HCT116 (cell line): Measurements from ENCODE around the gene PPP1R12C. TPM values are rescaled to one million over a fixed set of nuclear protein-coding genes. Genes with fewer than 3 reads are reported as not detected.
A peak's percentile ranks its signal among the peaks of the same experiment; 100 is the strongest.

Experiments
- ATAC-seq: fragments of 200-7000 bp; cut with Tn5 transposase; 2 replicates; pipeline ENCODE4 v1.9.1; 2020; ENCODE audit warnings: mild to moderate bottlenecking, moderate library complexity
- BruUV-seq: library from RNA; stranded (reverse); fragments of 400-500 nt; replicated peaks from 2 replicates; lab custom pipeline; 2021; lab: Mats Ljungman, UMichigan
- CTCF ChIA-PET: fragments of 300-600 bp; sonication (Branson Sonifier 250); formaldehyde crosslinking; loops from one replicate; lab custom pipeline; 2021; ENCODE audit warnings: antibody characterized with exemption; lab: Charles Lee
- POLR2A ChIA-PET: fragments of 300-600, 350-600 bp; sonication (Branson Sonifier 250); formaldehyde crosslinking; loops from one replicate; lab custom pipeline; 2021; ENCODE audit warnings: antibody characterized with exemption; lab: Charles Lee
- RAD21 ChIA-PET, 2 experiments: fragments of 300-600 bp; sonication (Branson Sonifier 250); formaldehyde crosslinking; loops; one replicate each; lab custom pipeline; 2023; ENCODE audit warnings: low total read pairs in 2 of 2; ENCODE audit not compliant: uncharacterized antibody in 2 of 2, unreplicated experiment in 2 of 2, low non-redundant PET in 1 of 2; lab: Charles Lee
- DNase-seq: peaks from one replicate; pipeline ENCODE4 v3.0.0-alpha.2; 2010; ENCODE audit warnings: low read depth, low spot score
- H2AFZ ChIP-seq: fragments of 200-600 bp; shearing (Covaris generic), sonication (generic); 2 replicates; pipeline ENCODE4 v1.6.1; 2017; ENCODE audit warnings: low read depth, mixed run types, mixed read lengths, antibody characterized with exemption, low read length; ENCODE audit not compliant: poor library complexity, severe bottlenecking
- H3K27ac ChIP-seq: 2 replicates; pipeline ENCODE4 v1.5.1; 2012; ENCODE audit warnings: low read depth, low read length
- H3K27me3 ChIP-seq: fragments of 200-600 bp; sonication (generic); 2 replicates; pipeline ENCODE4 v1.6.1; 2016; ENCODE audit warnings: mixed run types, low read length, mixed read lengths; ENCODE audit not compliant: insufficient read depth
- H3K36me3 ChIP-seq, 2 experiments: fragments of 200-500 bp in 1 of 2; fragments of 200-600 bp in 1 of 2; sonication (Bioruptor generic) in 1 of 2; sonication (generic) in 1 of 2; 2 replicates each; pipeline versions ENCODE4 v1.5.1 to v1.6.1; 2014 to 2016; ENCODE audit warnings: low read length in 2 of 2, inconsistent platforms in 1 of 2, mixed read lengths in 1 of 2, mixed run types in 1 of 2; ENCODE audit not compliant: insufficient read depth in 2 of 2, control insufficient read depth in 1 of 2
- H3K4me1 ChIP-seq, 2 experiments: fragments of 200-600 bp in 1 of 2; sonication (generic) in 1 of 2; 2 replicates each; pipeline versions ENCODE4 v1.5.1 to v1.6.1; 2012 to 2017; ENCODE audit warnings: low read length in 2 of 2, inconsistent platforms in 1 of 2, mild to moderate bottlenecking in 1 of 2, mixed read lengths in 1 of 2, mixed run types in 1 of 2, moderate library complexity in 1 of 2; ENCODE audit not compliant: insufficient read depth in 2 of 2, control insufficient read depth in 1 of 2
- H3K4me2 ChIP-seq: fragments of 200-600 bp; sonication (generic); 2 replicates; pipeline ENCODE4 v1.6.1; 2017; ENCODE audit warnings: mixed run types, low read length, mixed read lengths
- H3K4me3 ChIP-seq, 2 experiments: fragments of 200-600 bp in 1 of 2; sonication (generic) in 1 of 2; replicated peaks in 1 of 2; 2 replicates each; pipeline ENCODE4 v1.5.1; 2011 to 2016; ENCODE audit warnings: low read length in 2 of 2, control low read depth in 1 of 2, low read depth in 1 of 2, mild to moderate bottlenecking in 1 of 2, mixed read lengths in 1 of 2, mixed run types in 1 of 2
- H3K79me2 ChIP-seq: fragments of 200-600 bp; sonication (generic); 2 replicates; pipeline ENCODE4 v1.6.1; 2017; ENCODE audit warnings: mild to moderate bottlenecking, mixed run types, low read length, moderate library complexity, mixed read lengths; ENCODE audit not compliant: insufficient read depth
- H3K9ac ChIP-seq: fragments of 200-600 bp; sonication (generic); 2 replicates; pipeline ENCODE4 v1.6.1; 2016; ENCODE audit warnings: low read length, mixed read lengths
- H3K9me2 ChIP-seq: fragments of 200-600 bp; sonication (generic), shearing (Covaris generic); 2 replicates; pipeline ENCODE4 v1.6.1; 2017; ENCODE audit warnings: mixed run types, mild to moderate bottlenecking, moderate library complexity; ENCODE audit not compliant: insufficient read depth
- H3K9me3 ChIP-seq, 2 experiments: fragments of 200-500 bp in 1 of 2; fragments of 200-600 bp in 1 of 2; sonication (Bioruptor generic) in 1 of 2; sonication (generic) in 1 of 2; 2 replicates each; pipeline ENCODE4 v1.6.1; 2014 to 2017; ENCODE audit warnings: low read length in 2 of 2, mixed read lengths in 2 of 2, inconsistent platforms in 1 of 2, low read depth in 1 of 2, mild to moderate bottlenecking in 1 of 2, mixed run types in 1 of 2, moderate library complexity in 1 of 2; ENCODE audit not compliant: control insufficient read depth in 1 of 2, insufficient read depth in 1 of 2
- H4K20me1 ChIP-seq: fragments of 200-600 bp; sonication (generic), shearing (Covaris generic); 2 replicates; pipeline ENCODE4 v1.6.1; 2017; ENCODE audit warnings: mixed run types, mild to moderate bottlenecking, moderate library complexity; ENCODE audit not compliant: insufficient read depth
- EZH2phosphoT487 ChIP-seq: fragments of 200-600 bp; IDR thresholded peaks from 2 replicates; pipeline ENCODE4 v1.6.1; 2018; ENCODE audit warnings: antibody characterized with exemption, borderline replicate concordance
- POLR2AphosphoS5 ChIP-seq: IDR thresholded peaks from 2 replicates; pipeline ENCODE4 v1.6.1; 2011; ENCODE audit warnings: mild to moderate bottlenecking, low read depth, low read length, moderate library complexity
- RAD21 ChIP-seq: IDR thresholded peaks from 2 replicates; pipeline ENCODE4 v1.6.1; 2012; ENCODE audit warnings: low read depth, mild to moderate bottlenecking
- SRF ChIP-seq: IDR thresholded peaks from 2 replicates; pipeline ENCODE4 v1.6.1; 2012; ENCODE audit warnings: low read depth
- TCF7L2 ChIP-seq: IDR thresholded peaks from 2 replicates; pipeline ENCODE4 v1.7.0; 2011; ENCODE audit warnings: borderline replicate concordance, inconsistent platforms; ENCODE audit not compliant: insufficient read depth, insufficient read length; ENCODE audit errors: extremely low read depth
- ZFX ChIP-seq: fragments of 450-650 bp; IDR thresholded peaks from 2 replicates; pipeline ENCODE4 v1.6.1; 2017
- intact Hi-C: fragments of 100-400 bp; cut with micrococcal nuclease; formaldehyde crosslinking; loops from 2 replicates; pipeline ENCODE4 v1.10.0; 2022
- total RNA-seq: library from RNA; stranded (reverse); gene quantifications from one replicate; pipeline ENCODE4 v1.2.1, GENCODE V29; 2021; ENCODE audit not compliant: unreplicated experiment
- TF ChIP-seq, protein P1 (sequence below): IDR thresholded peaks from 2 replicates; pipeline ENCODE4 v1.6.1; 2012
- TF ChIP-seq, protein P2 (sequence below): IDR thresholded peaks from 2 replicates; pipeline ENCODE4 v1.6.1; 2012
- TF ChIP-seq, protein P3 (sequence below): IDR thresholded peaks from 2 replicates; pipeline ENCODE4 v1.6.1; 2012; ENCODE audit warnings: low read depth

Gene PPP1R12C
- total RNA-seq, 1 experiment from 2014 or later: 83.2 TPM

DNA sequence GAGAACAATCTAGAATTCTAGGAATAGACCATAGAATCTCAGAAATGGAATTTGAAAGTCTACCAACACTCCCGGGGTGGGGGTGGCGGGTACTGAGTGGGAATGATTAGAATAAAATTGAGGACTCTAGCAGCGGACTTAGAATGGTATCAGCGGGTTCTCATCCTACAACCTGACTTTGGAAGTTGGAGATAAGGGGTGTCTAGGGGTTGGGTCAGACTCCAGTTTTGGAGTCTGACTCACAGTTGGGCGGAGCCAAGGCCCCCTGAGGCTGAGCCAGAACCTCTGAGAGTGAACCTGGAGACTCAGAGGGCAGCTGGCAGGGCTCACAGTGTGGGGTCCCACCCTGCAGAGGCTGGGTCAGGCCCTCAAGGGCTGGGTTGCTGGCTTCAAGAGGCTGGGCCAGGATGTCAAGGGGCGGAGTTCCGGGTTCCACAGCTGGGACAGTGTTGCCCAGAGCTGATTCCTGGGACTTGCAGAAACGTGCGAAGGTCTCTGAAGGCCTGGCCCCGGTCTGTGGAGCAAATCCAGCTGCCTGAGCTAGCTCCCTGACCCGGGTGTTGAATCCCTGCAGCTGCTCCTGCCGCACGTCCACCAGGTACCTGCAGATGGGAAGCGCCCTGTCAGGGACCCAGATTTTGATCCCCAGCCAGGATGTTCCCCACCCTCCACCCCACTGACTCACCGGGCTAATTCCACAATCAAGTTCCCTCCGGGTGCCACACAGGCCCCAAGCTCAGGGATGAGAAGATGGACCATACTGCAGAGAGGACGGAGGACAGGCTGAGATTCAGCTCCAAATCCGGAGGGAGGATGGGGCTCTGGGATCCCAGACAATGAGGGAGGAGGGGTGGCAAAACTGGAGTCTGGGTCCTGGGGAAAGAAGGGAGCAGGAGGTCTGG, 41.7 kb upstream of the PPP1R12C start:
- H3K9ac ChIP-seq: peak overlapping the region; percentile 81
- no peaks in the 10 kb centered on the region for H3K9me2 ChIP-seq
- peak; percentile 72 for TF ChIP-seq POLR2AphosphoS5
- TF ChIP-seq, protein P1, sequence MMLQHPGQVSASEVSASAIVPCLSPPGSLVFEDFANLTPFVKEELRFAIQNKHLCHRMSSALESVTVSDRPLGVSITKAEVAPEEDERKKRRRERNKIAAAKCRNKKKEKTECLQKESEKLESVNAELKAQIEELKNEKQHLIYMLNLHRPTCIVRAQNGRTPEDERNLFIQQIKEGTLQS: no peak
- TF ChIP-seq, all 23 proteins: peak for 1
- Histone ChIP-seq H3K27ac (peak overlapping the region; percentile 78), H3K4me1 (peaks cover 13 to 51% of the 10 kb centered on the region in 2 experiments), H3K4me2 (peak overlapping the region; percentile 96), H3K27me3 (no peaks in the 10 kb centered on the region), H4K20me1 (no peaks in the 10 kb centered on the region), H3K79me2 (peaks cover 12% of the 10 kb centered on the region), H3K36me3 (no peaks in the 10 kb centered on the region; a peak in 1 of 4 replicates), H2AFZ (no peak overlapping the region), H3K9me3 (no peaks in the 10 kb centered on the region), H3K4me3 (peak overlapping the region; percentile 67 to 74)
- POLR2A ChIA-PET: interaction anchor here (0.5 to 2.9 kb wide), 7 partner anchors 12 to 472 kb away, joined by 3 to 24 read pairs (median 4); partner anchors contain the start of genes PPP6R1 and PTPRH
- CTCF ChIA-PET: interaction anchor here (0.6 to 3.0 kb wide), 8 partner anchors 12 to 69 kb away, joined by 3 to 53 read pairs (median 4); partner anchors contain the start of genes PTPRH and TNNT1
- RAD21 ChIA-PET: interaction anchor here (1.4 to 2.6 kb wide), 3 partner anchors 12 to 18 kb away, joined by 9 to 13 read pairs (median 11); no protein-coding TSS in a partner anchor
- intact Hi-C loops: loop anchor here (5.0 kb wide), 1 partner anchor 77 kb away; no protein-coding TSS in a partner anchor
- DNase-seq (no peak), ATAC-seq (peak; percentile 51)
- TSS peak; percentile 63 for BruUV-seq

DNA sequence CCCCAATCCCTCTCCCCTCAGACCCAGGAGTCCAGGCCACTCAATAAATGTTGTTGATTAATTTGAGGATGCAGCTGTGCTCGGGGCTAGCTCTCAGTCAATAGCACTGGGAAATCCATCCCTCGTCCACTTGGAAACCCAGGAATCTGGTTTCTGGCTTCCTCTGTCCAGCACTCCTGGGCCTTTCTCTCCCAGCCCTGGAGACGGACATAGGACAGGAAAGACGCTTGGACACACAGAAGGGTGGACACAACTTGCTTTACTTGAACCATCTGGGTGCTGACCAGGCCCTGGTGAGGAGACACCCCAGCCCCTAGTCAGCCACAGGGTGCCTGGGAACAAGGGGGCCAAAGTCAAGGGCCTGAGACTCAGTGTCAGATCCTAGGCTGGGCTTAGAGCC, 41.0 kb upstream of the PPP1R12C start:
- Histone ChIP-seq H4K20me1 (no peaks in the 10 kb centered on the region), H3K9me3 (no peaks in the 10 kb centered on the region), H3K27me3 (no peaks in the 10 kb centered on the region), H3K27ac (peak overlapping the region; percentile 78), H3K9ac (peak overlapping the region; percentile 81), H3K4me2 (peak overlapping the region; percentile 96), H3K4me1 (peaks cover 13 to 51% of the 10 kb centered on the region in 2 experiments), H2AFZ (no peak overlapping the region), H3K9me2 (no peaks in the 10 kb centered on the region), H3K36me3 (no peaks in the 10 kb centered on the region; a peak in 1 of 4 replicates), H3K4me3 (peak overlapping the region in 1 of 2 experiments; percentile 74; a peak in 3 of 4 replicates), H3K79me2 (peaks cover 12% of the 10 kb centered on the region)
- ChIA-PET POLR2A (interaction anchor here (0.7 to 2.9 kb wide), 4 partner anchors 12 to 51 kb away, joined by 3 to 24 read pairs (median 3); partner anchors contain the start of gene PTPRH), RAD21 (interaction anchor here (0.7 to 2.6 kb wide), 3 partner anchors 12 to 297 kb away, joined by 3 to 13 read pairs (median 11); no protein-coding TSS in a partner anchor), CTCF (interaction anchor here (0.9 to 3.0 kb wide), 5 partner anchors 11 to 49 kb away, joined by 3 to 53 read pairs (median 3); partner anchors contain the start of gene TNNT1)
- BruUV-seq: no TSS peak
- intact Hi-C loops: loop anchor here (5.0 kb wide), 1 partner anchor 76 kb away; no protein-coding TSS in a partner anchor
- DNase-seq: no peak
- no peak for ATAC-seq
- TF ChIP-seq RAD21 (no peak), SRF (no peak), EZH2phosphoT487 (no peak), ZFX (no peak), TCF7L2 (no peak)
- TF ChIP-seq, protein P2, sequence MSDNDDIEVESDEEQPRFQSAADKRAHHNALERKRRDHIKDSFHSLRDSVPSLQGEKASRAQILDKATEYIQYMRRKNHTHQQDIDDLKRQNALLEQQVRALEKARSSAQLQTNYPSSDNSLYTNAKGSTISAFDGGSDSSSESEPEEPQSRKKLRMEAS: no peak
- TF ChIP-seq, protein P3, sequence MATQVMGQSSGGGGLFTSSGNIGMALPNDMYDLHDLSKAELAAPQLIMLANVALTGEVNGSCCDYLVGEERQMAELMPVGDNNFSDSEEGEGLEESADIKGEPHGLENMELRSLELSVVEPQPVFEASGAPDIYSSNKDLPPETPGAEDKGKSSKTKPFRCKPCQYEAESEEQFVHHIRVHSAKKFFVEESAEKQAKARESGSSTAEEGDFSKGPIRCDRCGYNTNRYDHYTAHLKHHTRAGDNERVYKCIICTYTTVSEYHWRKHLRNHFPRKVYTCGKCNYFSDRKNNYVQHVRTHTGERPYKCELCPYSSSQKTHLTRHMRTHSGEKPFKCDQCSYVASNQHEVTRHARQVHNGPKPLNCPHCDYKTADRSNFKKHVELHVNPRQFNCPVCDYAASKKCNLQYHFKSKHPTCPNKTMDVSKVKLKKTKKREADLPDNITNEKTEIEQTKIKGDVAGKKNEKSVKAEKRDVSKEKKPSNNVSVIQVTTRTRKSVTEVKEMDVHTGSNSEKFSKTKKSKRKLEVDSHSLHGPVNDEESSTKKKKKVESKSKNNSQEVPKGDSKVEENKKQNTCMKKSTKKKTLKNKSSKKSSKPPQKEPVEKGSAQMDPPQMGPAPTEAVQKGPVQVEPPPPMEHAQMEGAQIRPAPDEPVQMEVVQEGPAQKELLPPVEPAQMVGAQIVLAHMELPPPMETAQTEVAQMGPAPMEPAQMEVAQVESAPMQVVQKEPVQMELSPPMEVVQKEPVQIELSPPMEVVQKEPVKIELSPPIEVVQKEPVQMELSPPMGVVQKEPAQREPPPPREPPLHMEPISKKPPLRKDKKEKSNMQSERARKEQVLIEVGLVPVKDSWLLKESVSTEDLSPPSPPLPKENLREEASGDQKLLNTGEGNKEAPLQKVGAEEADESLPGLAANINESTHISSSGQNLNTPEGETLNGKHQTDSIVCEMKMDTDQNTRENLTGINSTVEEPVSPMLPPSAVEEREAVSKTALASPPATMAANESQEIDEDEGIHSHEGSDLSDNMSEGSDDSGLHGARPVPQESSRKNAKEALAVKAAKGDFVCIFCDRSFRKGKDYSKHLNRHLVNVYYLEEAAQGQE: no peak
